Globus pallidus (tissue), 1 donor: ENCODE data around the gene INTS2.
A peak's percentile ranks its signal among the peaks of the same experiment; 100 is the strongest.
"Not testable (repeated sequence)": the region's sequence is repeated elsewhere in the genome, so short reads cannot be mapped to it uniquely, and the experiment has no call there.

Source experiments
- DNase-seq: peaks from one replicate; pipeline ENCODE4 v3.0.0-alpha.2; 2015; ENCODE audit warnings: low spot score

INTS2 gene

GRCh38 chr17:61849674-61850073 is 78.1 kb downstream of the INTS2 start:
- no peak for DNase-seq

GRCh38 chr17:61848896-61849295 is 78.9 kb downstream of the INTS2 start:
- no peak for DNase-seq

GRCh38 chr17:61848247-61848646 is 79.5 kb downstream of the INTS2 start:
- DNase-seq = no peak

GRCh38 chr17:61847659-61848058 is 80.1 kb downstream of the INTS2 start:
- DNase-seq = no peak

GRCh38 chr17:61846761-61847375 is 80.9 kb downstream of the INTS2 start:
- DNase-seq = no peak

- DNase-seq = no peak
These were observed 81.7 kb downstream of the INTS2 start for GRCh38 chr17:61846088-61846487.

- DNase-seq = no peak
These were observed 84.3 kb downstream of the INTS2 start for GRCh38 chr17:61843435-61843834.

GRCh38 chr17:61842899-61843298 is 84.9 kb downstream of the INTS2 start:
- no peak for DNase-seq

GRCh38 chr17:61839300-61839786 is 88.4 kb downstream of the INTS2 start:
- no peak for DNase-seq

GRCh38 chr17:61837175-61838051 is 90.4 kb downstream of the INTS2 start:
- peak; percentile 23 for DNase-seq

- DNase-seq = no peak
These were observed 91.3 kb downstream of the INTS2 start for GRCh38 chr17:61836266-61837174.

- no peak for DNase-seq
These were observed 92.2 kb downstream of the INTS2 start for GRCh38 chr17:61835606-61836005.

GRCh38 chr17:61834610-61835009 is 93.2 kb downstream of the INTS2 start:
- DNase-seq = no peak

GRCh38 chr17:61833536-61834193 is 94.1 kb downstream of the INTS2 start:
- no peak for DNase-seq

- no peak for DNase-seq
These were observed 95.3 kb downstream of the INTS2 start for GRCh38 chr17:61832463-61832862.

- DNase-seq = no peak
These were observed 96.7 kb downstream of the INTS2 start for GRCh38 chr17:61831099-61831498.

- no peak for DNase-seq
These were observed 99.1 kb downstream of the INTS2 start for GRCh38 chr17:61828694-61829093.

GRCh38 chr17:61827649-61828395 is 100.0 kb downstream of the INTS2 start:
- DNase-seq = no peak

GRCh38 chr17:61826866-61827265 is 100.9 kb downstream of the INTS2 start:
- DNase-seq = not testable (repeated sequence)

GRCh38 chr17:61826198-61826597 is 101.6 kb downstream of the INTS2 start:
- DNase-seq = not testable (repeated sequence)
